ENCODE results near the gene ZFHX3.
A peak's percentile ranks its signal among the peaks of the same experiment; 100 is the strongest.
"Not testable (repeated sequence)": the region's sequence is repeated elsewhere in the genome, so short reads cannot be mapped to it uniquely, and the experiment has no call there.

ZFHX3 gene

GRCh38 chr16:73000020-73000906 lies 47.7 kb downstream of the ZFHX3 start:
- Mint-ChIP-seq H3K27ac (no peak overlapping the region), H3K36me3 (no peaks in the 10 kb centered on the region), H3K9me3 (peaks cover 10% of the 10 kb centered on the region), H3K4me1 (no peaks in the 10 kb centered on the region), H3K4me3 (no peak overlapping the region), H3K27me3 (no peaks in the 10 kb centered on the region)
- CTCF ChIA-PET, result no interaction called here
- DNase-seq, result no peak

- Mint-ChIP-seq H3K4me3 (no peak overlapping the region), H3K27ac (no peak overlapping the region), H3K27me3 (no peaks in the 10 kb centered on the region), H3K9me3 (peaks cover 10% of the 10 kb centered on the region), H3K36me3 (no peaks in the 10 kb centered on the region), H3K4me1 (no peaks in the 10 kb centered on the region)
- no peak for DNase-seq
- CTCF ChIA-PET, result no interaction called here
These were observed 48.3 kb downstream of the ZFHX3 start for GRCh38 chr16:72999541-73000019.

- Mint-ChIP-seq H3K27me3 (no peaks in the 10 kb centered on the region), H3K27ac (no peak overlapping the region), H3K4me1 (no peaks in the 10 kb centered on the region), H3K36me3 (no peaks in the 10 kb centered on the region), H3K4me3 (no peak overlapping the region), H3K9me3 (peaks cover 10% of the 10 kb centered on the region)
- no peak for DNase-seq
- CTCF ChIA-PET, result no interaction called here
These were observed 50.8 kb downstream of the ZFHX3 start for GRCh38 chr16:72997141-72997542.

- Mint-ChIP-seq H3K4me1 (no peaks in the 10 kb centered on the region), H3K9me3 (peaks cover 10% of the 10 kb centered on the region), H3K27ac (no peak overlapping the region), H3K4me3 (no peak overlapping the region), H3K36me3 (no peaks in the 10 kb centered on the region), H3K27me3 (no peaks in the 10 kb centered on the region)
- DNase-seq, result no peak
- CTCF ChIA-PET, result interaction anchor here (1.8 kb wide), 1 partner anchor 11 kb away, joined by 5 read pairs; no protein-coding TSS in a partner anchor
These were observed 51.5 kb downstream of the ZFHX3 start for GRCh38 chr16:72996291-72997062.

- H3K27ac Mint-ChIP-seq, result not testable (repeated sequence)
- CTCF ChIA-PET, result interaction anchor here (1.8 kb wide), 1 partner anchor 11 kb away, joined by 5 read pairs; no protein-coding TSS in a partner anchor
These were observed 52.1 kb downstream of the ZFHX3 start for GRCh38 chr16:72995882-72996270.

GRCh38 chr16:72995151-72995881 lies 52.6 kb downstream of the ZFHX3 start:
- CTCF ChIA-PET, result interaction anchor here (1.8 kb wide), 1 partner anchor 12 kb away, joined by 5 read pairs; no protein-coding TSS in a partner anchor
- no peaks in the 10 kb centered on the region for H3K4me1 Mint-ChIP-seq

More at GRCh38 chr16:72995882-72996270, 52.1 kb downstream of the ZFHX3 start:
- not testable (repeated sequence) for H3K27me3 Mint-ChIP-seq, H3K4me3 Mint-ChIP-seq, DNase-seq, H3K36me3 Mint-ChIP-seq, H3K4me1 Mint-ChIP-seq, H3K9me3 Mint-ChIP-seq

GRCh38 chr16:72992142-72992601 lies 55.8 kb downstream of the ZFHX3 start:
- CTCF ChIA-PET, result no interaction called here
- no peak overlapping the region for H3K27ac Mint-ChIP-seq
- H3K9me3 Mint-ChIP-seq, result no peaks in the 10 kb centered on the region
- no peaks in the 10 kb centered on the region for H3K4me1 Mint-ChIP-seq
- no peaks in the 10 kb centered on the region for H3K27me3 Mint-ChIP-seq
- no peak for DNase-seq
- H3K4me3 Mint-ChIP-seq, result no peak overlapping the region
- H3K36me3 Mint-ChIP-seq, result no peaks in the 10 kb centered on the region

More at GRCh38 chr16:72995151-72995881, 52.6 kb downstream of the ZFHX3 start:
- Mint-ChIP-seq H3K4me3 (no peak overlapping the region), H3K27me3 (no peaks in the 10 kb centered on the region), H3K9me3 (no peaks in the 10 kb centered on the region), H3K27ac (no peak overlapping the region), H3K36me3 (no peaks in the 10 kb centered on the region)
- DNase-seq, result peak; percentile 28

GRCh38 chr16:72991644-72992043 lies 56.3 kb downstream of the ZFHX3 start:
- Mint-ChIP-seq H3K27ac (no peak overlapping the region), H3K4me1 (no peaks in the 10 kb centered on the region), H3K9me3 (no peaks in the 10 kb centered on the region), H3K27me3 (no peaks in the 10 kb centered on the region), H3K4me3 (no peak overlapping the region), H3K36me3 (no peaks in the 10 kb centered on the region)
- DNase-seq, result no peak
- CTCF ChIA-PET, result no interaction called here

GRCh38 chr16:72991211-72991610 lies 56.7 kb downstream of the ZFHX3 start:
- Mint-ChIP-seq H3K27ac (no peak overlapping the region), H3K4me3 (no peak overlapping the region), H3K36me3 (no peaks in the 10 kb centered on the region), H3K4me1 (no peaks in the 10 kb centered on the region), H3K9me3 (no peaks in the 10 kb centered on the region), H3K27me3 (no peaks in the 10 kb centered on the region)
- CTCF ChIA-PET, result no interaction called here
- no peak for DNase-seq

GRCh38 chr16:72990571-72990970 lies 57.4 kb downstream of the ZFHX3 start:
- Mint-ChIP-seq H3K36me3 (no peaks in the 10 kb centered on the region), H3K4me3 (no peak overlapping the region), H3K4me1 (no peaks in the 10 kb centered on the region), H3K27me3 (no peaks in the 10 kb centered on the region), H3K9me3 (no peaks in the 10 kb centered on the region), H3K27ac (no peak overlapping the region)
- DNase-seq, result no peak
- CTCF ChIA-PET, result no interaction called here

GRCh38 chr16:72989579-72990551 lies 58.1 kb downstream of the ZFHX3 start:
- DNase-seq, result no peak
- CTCF ChIA-PET, result no interaction called here
- H3K36me3 Mint-ChIP-seq, result no peaks in the 10 kb centered on the region
- H3K4me1 Mint-ChIP-seq, result no peaks in the 10 kb centered on the region
- no peaks in the 10 kb centered on the region for H3K9me3 Mint-ChIP-seq
- H3K27ac Mint-ChIP-seq, result no peak overlapping the region
- no peaks in the 10 kb centered on the region for H3K27me3 Mint-ChIP-seq
- no peak overlapping the region for H3K4me3 Mint-ChIP-seq

GRCh38 chr16:72989203-72989578 lies 58.7 kb downstream of the ZFHX3 start:
- H3K4me1 Mint-ChIP-seq, H3K9me3 Mint-ChIP-seq, H3K27ac Mint-ChIP-seq, CTCF ChIA-PET, DNase-seq, H3K4me3 Mint-ChIP-seq, H3K27me3 Mint-ChIP-seq, H3K36me3 Mint-ChIP-seq: not testable (repeated sequence)

GRCh38 chr16:72988569-72988968 lies 59.4 kb downstream of the ZFHX3 start:
- no peak for DNase-seq
- Mint-ChIP-seq H3K36me3 (no peaks in the 10 kb centered on the region), H3K4me3 (no peak overlapping the region), H3K27me3 (no peaks in the 10 kb centered on the region), H3K4me1 (no peaks in the 10 kb centered on the region), H3K27ac (no peak overlapping the region), H3K9me3 (no peaks in the 10 kb centered on the region)
- CTCF ChIA-PET, result no interaction called here
